ENCODE measurements around the gene KHK.

The KHK gene

GRCh38 chr2:27039871-27040270, 46.7 kb upstream of the KHK start:
- TF ChIP-seq USF1 (IDR thresholded peaks at IDR 0.05): no peak
- no peak for TF ChIP-seq EP300 (IDR thresholded peaks at IDR 0.05; ENCODE audit: borderline replicate concordance)
- TF ChIP-seq MAX (IDR thresholded peaks at IDR 0.05): no peak
- no peak for TF ChIP-seq NFIC (IDR thresholded peaks at IDR 0.05)

GRCh38 chr2:27040282-27040681, 46.3 kb upstream of the KHK start:
- no peak for TF ChIP-seq NFIC (IDR thresholded peaks at IDR 0.05)
- no peak for TF ChIP-seq YY1 (IDR thresholded peaks at IDR 0.05; ENCODE audit: low read depth)
- no peak for TF ChIP-seq TCF12 (IDR thresholded peaks at IDR 0.05; ENCODE audit: low read depth)
- TF ChIP-seq EGR1 (IDR thresholded peaks at IDR 0.05): no peak
- no peak for TF ChIP-seq REST (IDR thresholded peaks at IDR 0.05; ENCODE audit: low read depth)
- TF ChIP-seq CREB1 (IDR thresholded peaks at IDR 0.05; ENCODE audit: low read depth): no peak
- no peak for TF ChIP-seq MAX (IDR thresholded peaks at IDR 0.05)
- TF ChIP-seq FOXM1 (IDR thresholded peaks at IDR 0.05; ENCODE audit: borderline replicate concordance, low read depth): no peak
- no peak for TF ChIP-seq TAF1 (IDR thresholded peaks at IDR 0.05; ENCODE audit: low read depth)
- TF ChIP-seq TEAD4 (IDR thresholded peaks at IDR 0.05): no peak
- TF ChIP-seq EP300 (IDR thresholded peaks at IDR 0.05; ENCODE audit: borderline replicate concordance): no peak
- no peak for TF ChIP-seq ZBTB7A (IDR thresholded peaks at IDR 0.05; ENCODE audit: low read depth)
- TF ChIP-seq USF1 (IDR thresholded peaks at IDR 0.05): no peak
- TF ChIP-seq CEBPB (IDR thresholded peaks at IDR 0.05): no peak
- TF ChIP-seq RAD21 (IDR thresholded peaks at IDR 0.05; ENCODE audit: low read depth): no peak

- TF ChIP-seq EGR1 (IDR thresholded peaks at IDR 0.05) (no peak), CREB1 (IDR thresholded peaks at IDR 0.05; ENCODE audit: low read depth) (no peak), TEAD4 (IDR thresholded peaks at IDR 0.05) (no peak), USF1 (IDR thresholded peaks at IDR 0.05) (no peak), YY1 (IDR thresholded peaks at IDR 0.05; ENCODE audit: low read depth) (no peak), MAX (IDR thresholded peaks at IDR 0.05) (no peak), ZBTB7A (IDR thresholded peaks at IDR 0.05; ENCODE audit: low read depth) (no peak), TAF1 (IDR thresholded peaks at IDR 0.05; ENCODE audit: low read depth) (no peak), REST (IDR thresholded peaks at IDR 0.05; ENCODE audit: low read depth) (no peak)
These were observed 44.8 kb upstream of the KHK start for GRCh38 chr2:27041752-27042151.

- TF ChIP-seq NFIC (IDR thresholded peaks at IDR 0.05): 0 out of 2 replicates have a peak, but pooled peaks have one; percentile 18
- no peak for TF ChIP-seq CEBPB (IDR thresholded peaks at IDR 0.05)
These were observed 44.4 kb upstream of the KHK start for GRCh38 chr2:27042159-27042661.

- TF ChIP-seq TAF1 (IDR thresholded peaks at IDR 0.05; ENCODE audit: low read depth) (no peak), REST (IDR thresholded peaks at IDR 0.05; ENCODE audit: low read depth) (no peak), TCF12 (IDR thresholded peaks at IDR 0.05; ENCODE audit: low read depth) (no peak), NFIC (IDR thresholded peaks at IDR 0.05) (no peak), YY1 (IDR thresholded peaks at IDR 0.05; ENCODE audit: low read depth) (no peak), USF1 (IDR thresholded peaks at IDR 0.05) (no peak)
These were observed 43.5 kb upstream of the KHK start for GRCh38 chr2:27042985-27043634.
